Measurements from ENCODE around the gene ADCY3. TPM values are rescaled to one million over a fixed set of nuclear protein-coding genes. Genes with fewer than 3 reads are reported as not detected.

Gene ADCY3
- total and polyA plus RNA-seq, 2 of the 13 experiments (the other 11 are each of a cell fraction or from before 2014, with no cell fraction given), result 0.11 to 0.61 TPM

- TF ChIP-seq ZNF460 (CRISPR knock-in tag; IDR thresholded peaks at IDR 0.05; ENCODE audit: borderline replicate concordance) (no peak), ZNF224 (CRISPR knock-in tag; IDR thresholded peaks at IDR 0.05) (no peak), TARDBP (CRISPR knock-in tag; IDR thresholded peaks at IDR 0.05) (no peak), ERF (CRISPR knock-in tag; IDR thresholded peaks at IDR 0.05) (peak; percentile 71; the same call in 1 of the 2 replicates), SMC3 (IDR thresholded peaks at IDR 0.05; ENCODE audit: low read length) (peak; percentile 96), BORCS8-MEF2B (CRISPR knock-in tag; IDR thresholded peaks at IDR 0.05) (peak; percentile 84), SATB2 (CRISPR knock-in tag; IDR thresholded peaks at IDR 0.05) (no peak), EP300 (IDR thresholded peaks at IDR 0.05; ENCODE audit: low read depth in 2 of 2, low read length in 2 of 2) (no peak; a peak in 1 of 4 replicates), EP300 (CRISPR knock-in tag; IDR thresholded peaks at IDR 0.05; ENCODE audit: borderline replicate concordance) (no peak), KDM6A (CRISPR knock-in tag; IDR thresholded peaks at IDR 0.05; ENCODE audit: low read depth) (no peak), AKAP8 (CRISPR knock-in tag; IDR thresholded peaks at IDR 0.05) (peak; percentile 91; the same call in 1 of the 2 replicates), ASH2L (IDR thresholded peaks at IDR 0.05; ENCODE audit: insufficient read length, low read depth, low read length) (no peak), ZNF441 (CRISPR knock-in tag; IDR thresholded peaks at IDR 0.05; ENCODE audit: borderline replicate concordance) (no peak), CREB3 (CRISPR knock-in tag; IDR thresholded peaks at IDR 0.05) (no peak), NR2F1 (CRISPR knock-in tag; IDR thresholded peaks at IDR 0.05) (no peak), CCDC6 (CRISPR knock-in tag; IDR thresholded peaks at IDR 0.05) (no peak), ZNF770 (CRISPR knock-in tag; IDR thresholded peaks at IDR 0.05) (no peak), ZFAT (CRISPR knock-in tag; conservative IDR thresholded peaks at IDR 0.05) (no peak)
- TF ChIP-seq, protein P1, sequence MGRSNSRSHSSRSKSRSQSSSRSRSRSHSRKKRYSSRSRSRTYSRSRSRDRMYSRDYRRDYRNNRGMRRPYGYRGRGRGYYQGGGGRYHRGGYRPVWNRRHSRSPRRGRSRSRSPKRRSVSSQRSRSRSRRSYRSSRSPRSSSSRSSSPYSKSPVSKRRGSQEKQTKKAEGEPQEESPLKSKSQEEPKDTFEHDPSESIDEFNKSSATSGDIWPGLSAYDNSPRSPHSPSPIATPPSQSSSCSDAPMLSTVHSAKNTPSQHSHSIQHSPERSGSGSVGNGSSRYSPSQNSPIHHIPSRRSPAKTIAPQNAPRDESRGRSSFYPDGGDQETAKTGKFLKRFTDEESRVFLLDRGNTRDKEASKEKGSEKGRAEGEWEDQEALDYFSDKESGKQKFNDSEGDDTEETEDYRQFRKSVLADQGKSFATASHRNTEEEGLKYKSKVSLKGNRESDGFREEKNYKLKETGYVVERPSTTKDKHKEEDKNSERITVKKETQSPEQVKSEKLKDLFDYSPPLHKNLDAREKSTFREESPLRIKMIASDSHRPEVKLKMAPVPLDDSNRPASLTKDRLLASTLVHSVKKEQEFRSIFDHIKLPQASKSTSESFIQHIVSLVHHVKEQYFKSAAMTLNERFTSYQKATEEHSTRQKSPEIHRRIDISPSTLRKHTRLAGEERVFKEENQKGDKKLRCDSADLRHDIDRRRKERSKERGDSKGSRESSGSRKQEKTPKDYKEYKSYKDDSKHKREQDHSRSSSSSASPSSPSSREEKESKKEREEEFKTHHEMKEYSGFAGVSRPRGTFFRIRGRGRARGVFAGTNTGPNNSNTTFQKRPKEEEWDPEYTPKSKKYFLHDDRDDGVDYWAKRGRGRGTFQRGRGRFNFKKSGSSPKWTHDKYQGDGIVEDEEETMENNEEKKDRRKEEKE (IDR thresholded peaks at IDR 0.05), result no peak
- TF ChIP-seq, protein P2, sequence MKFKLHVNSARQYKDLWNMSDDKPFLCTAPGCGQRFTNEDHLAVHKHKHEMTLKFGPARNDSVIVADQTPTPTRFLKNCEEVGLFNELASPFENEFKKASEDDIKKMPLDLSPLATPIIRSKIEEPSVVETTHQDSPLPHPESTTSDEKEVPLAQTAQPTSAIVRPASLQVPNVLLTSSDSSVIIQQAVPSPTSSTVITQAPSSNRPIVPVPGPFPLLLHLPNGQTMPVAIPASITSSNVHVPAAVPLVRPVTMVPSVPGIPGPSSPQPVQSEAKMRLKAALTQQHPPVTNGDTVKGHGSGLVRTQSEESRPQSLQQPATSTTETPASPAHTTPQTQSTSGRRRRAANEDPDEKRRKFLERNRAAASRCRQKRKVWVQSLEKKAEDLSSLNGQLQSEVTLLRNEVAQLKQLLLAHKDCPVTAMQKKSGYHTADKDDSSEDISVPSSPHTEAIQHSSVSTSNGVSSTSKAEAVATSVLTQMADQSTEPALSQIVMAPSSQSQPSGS (CRISPR knock-in tag; IDR thresholded peaks at IDR 0.05), result no peak
- TF ChIP-seq, protein P3, sequence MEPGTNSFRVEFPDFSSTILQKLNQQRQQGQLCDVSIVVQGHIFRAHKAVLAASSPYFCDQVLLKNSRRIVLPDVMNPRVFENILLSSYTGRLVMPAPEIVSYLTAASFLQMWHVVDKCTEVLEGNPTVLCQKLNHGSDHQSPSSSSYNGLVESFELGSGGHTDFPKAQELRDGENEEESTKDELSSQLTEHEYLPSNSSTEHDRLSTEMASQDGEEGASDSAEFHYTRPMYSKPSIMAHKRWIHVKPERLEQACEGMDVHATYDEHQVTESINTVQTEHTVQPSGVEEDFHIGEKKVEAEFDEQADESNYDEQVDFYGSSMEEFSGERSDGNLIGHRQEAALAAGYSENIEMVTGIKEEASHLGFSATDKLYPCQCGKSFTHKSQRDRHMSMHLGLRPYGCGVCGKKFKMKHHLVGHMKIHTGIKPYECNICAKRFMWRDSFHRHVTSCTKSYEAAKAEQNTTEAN (CRISPR knock-in tag; conservative IDR thresholded peaks at IDR 0.05), result 0 out of 2 replicates have a peak, but pooled peaks have one; percentile 23
Observed at GRCh38 chr2:24827321-24828237, 92.5 kb downstream of the ADCY3 start (continued).

Data from HepG2 (cell line).